HG02973 (cell line): ENCODE data around the gene ADCY4.
"Not testable (repeated sequence)": the region's sequence is repeated elsewhere in the genome, so short reads cannot be mapped to it uniquely, and the experiment has no call there.

Source experiments
- ATAC-seq: cut with Tn5 transposase; IDR thresholded peaks from one replicate; pipeline ENCODE4 v1.9.1; 2021; ENCODE audit warnings: moderate library complexity; ENCODE audit not compliant: unreplicated experiment

ADCY4 gene

GRCh38 chr14:24340606-24341005 lies 5.7 kb upstream of the ADCY4 start:
- no peak for ATAC-seq

GRCh38 chr14:24339284-24340151 lies 4.6 kb upstream of the ADCY4 start, which contains the start of gene RIPK3:
Gene RIPK3, minus strand, starts transcription at chr14:24339991. Its CDS starts 165 bp downstream, at chr14:24339826.
- peak; percentile 80 for ATAC-seq

- no peak for ATAC-seq
Observed at GRCh38 chr14:24338843-24339242, 4.0 kb upstream of the ADCY4 start.

- ATAC-seq: no peak
Observed at GRCh38 chr14:24337824-24338175, 2.9 kb upstream of the ADCY4 start.

- ATAC-seq: no peak
Observed at GRCh38 chr14:24337144-24337823, 2.4 kb upstream of the ADCY4 start.

GRCh38 chr14:24335461-24336171 lies 745 bp upstream of the ADCY4 start:
- ATAC-seq: no peak

- ATAC-seq: peak; percentile 74
Observed at GRCh38 chr14:24332268-24332993, 2.4 kb downstream of the ADCY4 start.

GRCh38 chr14:24331731-24332267 lies 3.1 kb downstream of the ADCY4 start:
- ATAC-seq: no peak

- ATAC-seq: no peak
Observed at GRCh38 chr14:24330973-24331674, 3.7 kb downstream of the ADCY4 start.

- ATAC-seq: no peak
Observed at GRCh38 chr14:24329736-24330135, 5.1 kb downstream of the ADCY4 start.

- ATAC-seq: no peak
Observed at GRCh38 chr14:24329073-24329663, 5.7 kb downstream of the ADCY4 start.

- not testable (repeated sequence) for ATAC-seq
Observed at GRCh38 chr14:24327914-24328313, 7.0 kb downstream of the ADCY4 start.

- ATAC-seq: no peak
Observed at GRCh38 chr14:24327303-24327702, 7.6 kb downstream of the ADCY4 start.

- no peak for ATAC-seq
Observed at GRCh38 chr14:24325963-24326362, 8.9 kb downstream of the ADCY4 start.

- no peak for ATAC-seq
Observed at GRCh38 chr14:24325041-24325530, 9.8 kb downstream of the ADCY4 start.

GRCh38 chr14:24324024-24324423 lies 10.8 kb downstream of the ADCY4 start:
- ATAC-seq: no peak

GRCh38 chr14:24323341-24323740 lies 11.5 kb downstream of the ADCY4 start:
- no peak for ATAC-seq

GRCh38 chr14:24322672-24323071 lies 12.2 kb downstream of the ADCY4 start:
- ATAC-seq: no peak

GRCh38 chr14:24321212-24321975 lies 13.5 kb downstream of the ADCY4 start:
- no peak for ATAC-seq
